NCI-H82 (cell line): ENCODE measurements around the gene FZR1.
A peak's percentile ranks its signal among the peaks of the same experiment; 100 is the strongest.

Experiments
- DNase-seq: peaks from one replicate; lab custom pipeline; 2025; lab: John Stamatoyannopoulos, UW

The FZR1 gene

DNA sequence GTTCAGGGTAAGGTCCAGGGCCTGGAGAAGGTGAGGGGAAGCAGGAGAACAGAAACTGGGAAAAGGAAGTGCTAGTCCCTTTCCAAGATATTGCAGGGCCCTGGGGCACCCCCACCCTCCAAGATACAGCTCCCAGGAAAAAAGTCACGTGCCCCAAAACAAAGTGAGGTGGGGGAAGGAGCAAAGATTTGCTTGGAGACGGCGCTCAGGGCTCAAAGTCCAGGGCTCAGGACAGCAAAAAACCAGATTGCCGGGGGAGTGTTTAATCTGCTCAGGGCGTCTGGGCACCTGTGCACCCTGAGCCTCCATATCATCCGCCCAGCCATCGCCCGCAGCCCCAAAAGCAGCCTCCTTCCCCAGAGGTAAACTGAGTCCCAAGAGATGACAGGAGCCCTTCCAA lies 32.1 kb upstream of the FZR1 start:
- no peak for DNase-seq

DNA sequence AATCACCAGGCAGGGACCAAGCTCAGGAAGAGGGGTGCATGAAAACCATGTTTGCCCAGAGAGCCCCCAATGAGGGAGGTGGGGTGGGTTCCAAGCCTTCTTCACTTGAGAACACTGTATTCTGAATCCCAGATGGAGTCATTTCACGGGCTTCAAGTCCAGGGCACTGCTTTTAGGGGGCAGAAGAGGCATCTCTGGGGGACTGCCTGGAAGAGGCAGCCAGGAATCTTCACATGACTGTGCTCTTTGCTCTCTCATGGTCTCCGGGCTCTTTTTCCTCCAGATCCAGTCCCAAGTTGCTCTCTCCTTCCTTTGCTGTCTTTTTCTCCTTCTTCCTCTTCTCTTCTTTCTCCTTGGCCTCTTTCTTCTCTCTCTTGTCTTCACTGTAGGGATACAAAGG lies 31.5 kb upstream of the FZR1 start:
- no peak for DNase-seq

DNA sequence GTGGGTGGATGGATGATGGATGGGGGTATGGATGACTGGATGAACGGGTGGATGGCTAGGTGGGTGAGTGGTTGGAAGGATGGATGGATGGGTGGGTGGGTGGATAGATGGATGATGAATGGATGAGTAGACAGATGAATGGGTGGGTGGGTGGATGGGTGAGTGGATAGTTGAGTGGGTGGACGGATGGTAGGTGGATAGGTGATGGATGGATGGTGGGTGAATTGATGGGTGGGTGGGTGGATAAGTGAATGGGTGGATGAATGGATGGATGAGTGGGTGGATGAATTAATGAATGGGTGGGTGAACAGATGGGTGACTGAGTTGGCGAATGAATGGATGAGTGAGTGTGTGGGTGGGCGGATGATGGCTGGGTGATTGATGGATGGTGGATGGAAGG lies 30.7 kb upstream of the FZR1 start:
- DNase-seq: no peak

DNA sequence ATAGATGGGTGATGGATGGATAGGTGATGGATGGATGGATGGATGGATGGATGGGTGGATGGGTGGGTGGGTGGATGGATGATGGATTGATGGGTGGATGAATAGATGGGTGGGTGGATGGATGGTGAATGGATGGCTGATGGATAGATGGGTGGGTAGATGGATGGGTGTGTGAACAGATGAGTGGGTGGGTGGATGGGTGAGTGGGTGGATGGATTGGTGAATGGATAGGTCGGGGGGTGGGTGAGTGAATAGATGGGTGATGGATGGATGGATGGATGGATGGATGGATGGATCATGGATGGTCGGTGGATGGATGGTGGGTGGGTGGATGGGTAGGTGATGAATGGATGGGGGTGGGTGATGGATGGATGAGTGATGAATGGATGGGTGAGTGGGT lies 29.3 kb upstream of the FZR1 start:
- DNase-seq: no peak

DNA sequence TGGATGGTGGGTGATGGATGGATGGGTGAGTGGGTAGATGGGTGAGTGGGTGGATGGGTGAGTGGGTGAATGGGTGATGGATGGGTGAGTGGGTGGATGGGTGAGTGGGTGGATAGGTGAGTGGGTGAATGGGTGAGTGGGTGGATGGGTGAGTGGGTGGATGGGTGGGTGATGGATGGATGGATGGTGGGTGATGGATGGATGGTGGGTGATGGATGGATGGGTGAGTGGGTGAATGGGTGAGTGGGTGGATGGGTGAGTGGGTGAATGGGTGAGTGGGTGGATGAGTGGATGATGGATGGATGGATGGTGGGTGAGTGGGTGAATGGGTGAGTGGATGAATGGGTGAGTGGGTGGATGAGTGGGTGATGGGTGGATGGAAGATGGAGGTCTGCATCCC lies 28.6 kb upstream of the FZR1 start:
- DNase-seq: no peak

DNA sequence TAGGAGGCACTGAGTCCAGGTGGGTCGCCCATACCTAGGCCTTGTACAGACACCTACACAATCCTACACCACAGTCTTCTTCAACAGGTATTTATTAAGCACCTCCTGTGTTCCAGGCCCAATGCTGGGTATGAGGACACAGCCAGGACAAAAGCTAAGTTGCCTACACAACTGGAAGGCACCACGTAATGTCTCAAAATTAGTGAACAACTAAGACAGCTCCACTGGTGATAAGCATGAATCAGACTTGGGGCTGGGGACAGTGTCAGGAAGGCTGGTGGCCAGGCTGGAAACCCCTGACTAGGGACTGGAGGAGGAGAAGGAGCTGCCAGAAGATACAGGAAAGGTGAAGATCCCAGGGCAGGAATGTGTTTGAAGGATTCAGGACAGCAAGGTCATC lies 28.2 kb upstream of the FZR1 start:
- no peak for DNase-seq

DNA sequence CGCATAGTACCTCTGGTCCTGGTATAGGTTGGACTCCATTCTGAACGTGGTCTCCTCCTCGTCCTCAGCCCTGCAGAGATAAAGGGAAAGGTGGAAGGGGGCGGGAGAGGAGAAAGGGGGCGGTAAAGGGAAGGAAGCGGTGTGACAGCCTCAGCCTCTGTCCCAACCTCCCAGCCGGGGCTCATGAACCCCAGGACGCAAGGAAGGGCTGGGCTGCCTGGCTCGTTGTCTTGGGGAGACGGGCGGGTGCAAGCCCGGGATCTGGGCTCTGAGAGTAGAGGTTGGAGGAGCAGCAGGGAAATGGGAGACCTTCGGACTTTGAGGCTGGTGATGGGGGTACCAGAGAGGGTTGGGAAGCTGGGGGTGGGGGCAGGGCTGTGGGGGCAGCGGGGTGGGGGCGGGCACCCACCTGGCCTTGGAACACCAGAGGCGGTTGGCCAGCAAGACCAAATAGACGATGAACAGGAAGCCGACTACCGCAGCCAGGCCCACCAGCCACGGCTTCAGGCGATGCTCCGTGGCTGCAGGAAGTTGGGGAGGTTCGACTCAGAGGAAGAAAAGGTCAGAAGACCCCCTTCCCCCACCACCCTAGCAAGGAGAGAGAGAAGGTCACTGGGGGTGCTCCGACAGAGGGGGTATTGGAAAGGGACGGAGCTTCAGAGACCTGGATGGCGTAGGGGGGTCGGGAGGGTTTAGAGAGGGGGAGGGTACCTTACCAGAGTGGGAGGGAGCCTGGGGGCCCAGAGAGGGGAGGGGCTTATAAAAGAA lies 27.5 kb upstream of the FZR1 start:
- DNase-seq: no peak

DNA sequence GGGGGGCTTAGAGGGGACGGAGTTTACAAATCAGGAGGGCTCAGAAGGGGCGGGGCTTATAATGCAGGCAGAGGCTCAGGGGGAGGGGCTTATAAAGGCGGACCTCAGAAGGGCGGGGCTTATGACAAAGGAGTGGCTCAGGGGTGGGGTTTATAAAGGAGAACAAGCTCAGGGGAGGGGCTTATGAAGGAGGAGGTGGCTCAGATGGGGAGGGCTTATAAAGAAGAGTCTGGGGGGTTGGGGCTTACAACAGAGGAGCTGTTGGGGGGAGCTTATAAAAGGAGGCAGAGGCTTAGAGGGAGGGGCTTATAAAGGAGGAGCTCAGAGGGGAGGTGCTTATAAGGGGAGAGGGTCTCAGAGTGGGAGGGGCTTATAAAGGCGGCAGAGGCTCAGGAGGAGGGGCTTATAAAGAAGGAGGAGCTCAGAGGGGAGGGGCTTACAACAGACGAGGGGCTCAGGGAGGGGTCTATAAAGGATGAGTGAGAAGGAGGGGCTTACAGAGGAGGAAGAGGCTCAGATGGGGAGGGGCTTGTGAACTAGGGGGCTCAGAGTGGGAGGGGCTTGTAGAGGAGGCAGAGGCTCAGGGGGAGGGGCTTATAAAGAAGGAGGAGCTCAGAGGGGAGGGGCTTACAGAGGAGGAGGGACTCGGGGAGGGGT lies 26.8 kb upstream of the FZR1 start:
- peak; percentile 72 for DNase-seq

DNA sequence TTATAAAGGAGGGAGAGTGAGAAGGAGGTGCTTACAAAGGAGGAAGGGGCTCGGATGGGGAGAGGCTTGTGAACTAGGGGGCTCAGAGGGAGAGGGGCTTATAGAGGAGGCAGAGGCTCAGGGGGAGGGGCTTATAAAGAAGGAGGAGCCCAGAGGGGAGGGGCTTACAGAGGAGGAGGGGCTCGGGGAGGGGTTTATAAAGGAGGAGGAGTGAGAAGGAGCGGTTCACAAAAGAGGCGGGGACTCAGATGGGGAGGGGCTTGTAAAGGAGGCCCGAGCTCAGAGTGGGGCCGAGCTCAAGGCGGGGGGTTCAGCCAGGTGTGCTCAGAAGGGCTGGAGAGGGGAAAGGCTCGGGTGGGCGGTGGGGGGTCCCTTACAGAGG lies 26.3 kb upstream of the FZR1 start:
- DNase-seq: peak; percentile 65

DNA sequence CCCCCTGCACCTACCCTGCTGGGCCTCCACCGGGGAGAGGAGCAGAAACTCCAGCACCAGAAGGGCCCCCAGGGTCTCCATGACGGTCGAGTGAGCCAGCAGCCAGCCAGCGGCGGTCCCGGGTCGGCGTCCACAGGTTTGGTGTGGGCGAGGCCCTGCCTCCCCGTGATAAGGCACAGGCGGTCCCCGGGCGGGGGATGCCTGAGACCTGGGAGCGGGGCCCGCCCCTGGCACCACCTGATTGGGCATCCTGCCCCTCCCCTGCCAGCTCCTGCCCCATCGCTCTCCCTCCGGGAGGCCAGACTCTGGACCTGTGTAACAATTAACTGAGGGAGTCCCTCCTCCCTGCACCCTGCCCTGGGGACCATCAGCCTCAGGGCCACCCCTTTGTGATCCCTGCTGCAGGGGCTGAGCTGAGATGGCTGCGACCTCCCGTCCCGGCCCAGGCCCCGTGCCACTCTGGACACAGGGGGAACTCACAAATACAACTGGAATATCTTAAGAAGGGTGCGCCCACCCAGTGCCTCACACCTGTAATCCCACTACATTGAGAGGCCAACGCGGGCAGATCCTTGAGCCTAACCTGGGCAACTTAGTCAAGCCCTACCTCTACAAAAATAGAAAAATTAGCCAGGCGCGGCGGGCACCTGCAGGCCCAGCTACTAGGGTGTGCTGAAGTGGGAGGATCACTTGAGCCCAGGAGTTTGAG lies 25.6 kb upstream of the FZR1 start, which contains the start of gene SMIM24:
Gene SMIM24, minus strand, starts transcription at position 143 of the 709 bp plus-strand sequence. Its CDS starts 62 bp downstream, at position 81.
- DNase-seq: no peak

DNA sequence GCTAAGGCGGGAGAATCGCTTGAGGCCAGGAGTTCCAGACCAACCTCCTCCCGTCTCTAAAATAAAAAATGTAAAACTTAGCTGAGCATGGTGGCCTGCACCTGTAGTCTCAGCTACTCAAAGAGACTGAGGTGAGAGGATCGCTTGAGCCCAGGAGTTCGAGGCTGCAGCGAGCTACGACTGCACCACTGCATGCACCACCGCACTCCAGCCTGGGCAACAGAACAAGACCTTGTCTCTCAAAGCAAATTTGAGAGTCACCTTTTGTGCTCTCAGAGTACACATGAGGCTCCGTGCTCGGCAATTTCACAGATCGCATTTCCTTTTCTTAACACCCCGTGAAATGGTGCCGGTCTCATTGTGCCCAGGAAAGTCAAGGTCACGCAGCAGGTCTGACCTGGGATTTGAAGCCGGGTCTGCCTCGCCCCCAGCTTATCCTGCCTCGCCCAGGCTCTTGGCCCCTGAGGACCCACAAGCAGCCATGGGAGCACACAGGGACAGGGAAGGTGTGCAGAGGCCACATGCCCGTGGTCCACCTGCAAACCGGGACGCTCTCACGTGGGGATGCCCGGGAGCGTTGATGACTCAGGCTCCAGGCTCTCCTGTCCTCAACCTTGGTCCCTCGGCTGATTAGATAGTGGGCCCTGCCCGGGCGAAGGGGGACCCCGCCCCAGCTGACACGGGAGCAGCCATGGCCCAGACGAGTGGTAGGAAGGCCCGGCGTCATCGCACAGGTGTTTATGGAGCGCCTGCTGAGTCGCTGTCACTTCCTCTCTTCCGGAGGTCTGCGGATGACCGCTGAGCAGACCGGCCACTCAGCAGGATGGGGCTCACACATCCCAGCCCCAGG lies 24.6 kb upstream of the FZR1 start:
- no peak for DNase-seq

DNA sequence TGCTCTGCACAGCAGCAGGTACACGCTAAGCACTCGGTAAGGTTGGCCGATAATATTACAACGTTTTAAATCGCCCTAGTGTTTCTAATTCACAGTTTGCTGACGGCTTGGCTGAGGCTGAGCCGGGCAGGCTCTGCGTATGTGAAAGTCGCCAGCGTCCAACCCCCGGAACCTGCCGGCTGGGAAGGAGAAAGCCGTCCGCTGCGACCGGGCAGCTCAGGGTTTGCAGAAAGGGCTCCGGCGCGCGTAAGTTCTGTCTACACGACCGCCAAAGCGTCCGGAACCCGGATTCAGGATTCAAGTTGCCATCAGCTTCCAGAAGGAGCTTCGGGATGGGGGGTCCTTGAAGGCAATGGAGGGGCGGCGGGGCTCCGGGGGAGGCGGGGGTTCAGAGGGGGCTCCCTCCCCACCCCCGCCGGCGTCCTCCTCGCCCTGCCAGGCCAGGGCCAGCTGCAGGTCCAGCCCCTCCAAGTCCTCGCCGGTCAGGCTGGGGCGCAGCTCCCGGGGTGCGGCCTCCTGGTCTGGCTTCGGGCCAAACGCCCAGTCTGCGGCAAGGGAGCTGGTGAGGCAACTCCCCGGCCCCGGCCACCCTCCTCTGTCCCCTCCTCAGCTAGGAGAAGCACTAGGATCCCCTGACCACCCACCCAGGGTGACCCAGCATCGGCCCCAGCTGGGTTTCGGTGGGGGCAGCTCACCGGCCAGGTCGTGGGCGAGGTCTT lies 23.4 kb upstream of the FZR1 start:
- DNase-seq: no peak

DNA sequence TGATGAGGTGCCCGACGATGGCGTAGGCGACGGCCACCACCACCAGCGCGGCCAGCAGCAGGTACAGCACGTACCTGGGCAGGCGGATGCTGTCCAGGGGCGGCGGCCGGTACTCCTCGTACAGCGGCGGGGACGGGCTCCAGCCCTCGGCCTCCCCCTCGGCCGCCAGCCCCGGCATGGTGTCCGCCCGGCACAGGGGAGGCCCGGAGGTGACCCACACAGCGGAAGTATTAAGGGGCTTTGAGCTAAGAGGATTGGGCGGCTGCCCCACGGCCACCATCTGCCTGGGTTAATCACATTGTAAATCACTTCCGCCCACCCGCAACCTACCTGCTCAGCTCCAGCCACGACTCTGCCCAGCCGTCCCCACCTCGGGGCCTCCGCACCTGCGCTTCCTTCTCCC lies 22.9 kb upstream of the FZR1 start, which contains the start of gene SMIM44:
Gene SMIM44, minus strand, starts transcription at position 216 of the 403 bp plus-strand sequence. Its CDS starts 38 bp downstream, at position 178.
- peak; percentile 80 for DNase-seq

DNA sequence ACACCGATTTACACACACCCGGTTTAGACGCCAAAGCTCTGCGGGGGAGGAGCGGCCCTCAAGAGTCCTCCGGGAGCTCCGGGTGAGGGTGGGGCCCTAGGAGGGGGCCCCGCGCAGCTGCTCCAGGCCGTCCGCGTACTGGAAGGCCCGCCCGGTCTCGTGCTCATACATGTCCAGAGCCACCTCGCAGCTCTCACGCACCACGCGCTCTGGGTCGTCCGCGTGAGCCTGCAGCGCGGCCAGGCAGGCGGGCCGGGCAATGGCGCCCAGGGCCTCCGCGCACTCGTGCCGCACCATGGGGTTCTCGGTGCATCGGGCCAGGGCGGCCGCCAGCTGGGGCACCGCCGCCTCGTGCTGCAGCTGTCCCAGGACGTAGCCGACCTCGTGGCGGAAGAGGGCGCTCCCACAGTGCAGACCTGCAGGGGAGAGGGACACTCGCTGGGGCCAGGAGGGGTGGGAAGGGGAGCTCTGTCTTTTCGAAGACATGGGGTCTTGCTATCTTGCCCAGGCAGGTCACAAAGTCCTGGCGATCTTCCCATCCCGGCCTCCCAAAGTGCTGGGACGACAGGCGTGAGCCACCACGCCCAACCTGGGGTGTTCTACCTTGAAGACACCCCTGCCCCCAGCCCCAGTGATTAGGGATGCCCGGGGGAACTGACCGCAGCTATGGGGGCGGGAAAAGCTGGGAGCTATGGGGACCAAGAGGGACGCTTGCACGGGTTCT lies 14.6 kb upstream of the FZR1 start:
- DNase-seq: no peak

DNA sequence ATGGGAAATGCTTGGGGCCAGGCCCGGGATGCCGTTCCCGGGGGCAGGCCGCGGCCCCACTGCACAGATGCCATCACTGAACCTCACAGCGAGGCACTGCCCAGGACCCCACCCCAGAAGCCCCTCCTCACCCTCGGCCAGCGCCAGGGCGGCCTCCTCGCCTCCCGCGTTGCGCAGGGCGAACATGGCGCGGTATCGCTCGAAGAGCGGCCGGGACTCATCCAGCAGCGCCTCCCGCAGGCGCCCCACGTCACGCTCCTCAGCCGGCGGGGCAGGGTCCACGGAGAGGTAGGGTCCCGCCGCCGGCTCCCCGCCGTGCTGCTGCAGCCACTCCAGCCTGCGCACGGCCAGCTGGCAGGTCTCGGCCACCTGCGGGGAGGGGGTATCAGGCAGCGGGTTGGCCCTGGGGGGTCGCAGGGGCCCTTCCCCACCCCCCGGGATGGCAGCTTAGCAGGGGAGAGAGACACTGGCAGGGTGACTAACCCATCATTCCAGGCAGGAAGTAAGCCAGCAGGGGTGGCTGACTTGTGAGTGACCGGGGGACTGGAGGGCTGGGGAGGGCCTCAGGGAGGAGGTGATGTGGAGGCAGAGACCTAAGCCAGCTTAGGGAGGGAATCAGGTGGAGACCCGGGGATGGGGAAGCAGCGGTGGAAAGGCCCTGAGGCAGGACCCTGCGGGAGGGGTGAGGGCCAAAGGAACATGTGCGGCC lies 13.8 kb upstream of the FZR1 start:
- no peak for DNase-seq

DNA sequence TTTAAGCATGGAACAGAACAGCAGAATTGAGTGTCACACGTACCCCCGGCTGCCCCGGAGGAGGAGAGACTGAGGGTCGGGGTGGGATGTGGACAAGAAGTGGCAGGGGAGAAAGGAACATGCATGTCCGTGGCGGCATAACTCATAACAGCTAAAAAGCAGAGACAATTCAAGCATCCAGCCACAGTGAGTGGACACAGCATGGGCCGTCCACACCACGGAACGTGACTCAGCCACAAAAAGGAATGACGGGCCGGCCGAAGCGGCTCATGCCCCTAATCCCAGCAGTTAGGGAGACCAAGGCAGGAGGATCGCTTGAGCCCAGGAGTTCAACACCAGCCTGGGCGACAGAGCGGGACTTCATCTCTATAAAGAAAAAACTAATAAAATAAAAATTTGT lies 13.2 kb upstream of the FZR1 start:
- no peak for DNase-seq

DNA sequence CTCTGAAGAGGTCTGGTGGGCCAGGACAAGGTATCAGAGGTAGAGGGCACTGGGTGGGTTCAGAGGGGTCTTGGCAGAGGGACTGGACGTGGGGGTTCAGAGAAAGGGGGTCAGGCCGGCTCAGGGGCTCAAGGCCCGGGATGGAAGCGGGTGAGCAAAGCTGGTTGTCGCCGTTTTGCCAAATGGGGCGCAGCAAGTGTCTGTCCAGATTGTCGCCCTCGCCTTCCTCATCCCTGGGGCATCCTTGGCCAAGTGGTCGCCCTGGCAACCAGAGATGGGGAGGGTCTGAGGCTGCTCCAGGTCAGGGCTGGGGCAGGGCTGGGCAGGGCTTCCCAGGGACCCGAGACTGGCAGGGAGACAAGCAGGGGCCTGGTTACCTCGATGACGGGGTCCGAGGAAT lies 12.5 kb upstream of the FZR1 start:
- no peak for DNase-seq

DNA sequence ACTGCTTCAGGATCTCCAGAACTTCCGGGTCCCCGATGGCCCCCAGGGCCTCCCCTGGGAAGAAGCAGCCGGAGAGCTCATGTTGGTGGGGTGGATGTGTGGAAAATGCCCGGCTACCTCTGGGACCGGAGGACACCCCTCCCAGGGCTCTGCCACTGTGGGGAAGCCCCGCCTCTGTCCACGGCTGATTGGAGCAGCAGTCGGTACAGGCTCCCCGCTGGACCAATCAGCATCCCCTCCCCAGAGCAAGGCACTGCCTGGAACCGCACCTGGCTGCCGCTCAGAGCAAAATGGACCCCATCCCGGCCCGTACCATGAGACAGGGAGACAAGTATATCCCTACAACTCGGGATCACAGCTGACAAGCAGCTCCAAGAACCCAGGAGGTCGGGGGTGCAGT lies 12.1 kb upstream of the FZR1 start:
- peak; percentile 17 for DNase-seq

DNA sequence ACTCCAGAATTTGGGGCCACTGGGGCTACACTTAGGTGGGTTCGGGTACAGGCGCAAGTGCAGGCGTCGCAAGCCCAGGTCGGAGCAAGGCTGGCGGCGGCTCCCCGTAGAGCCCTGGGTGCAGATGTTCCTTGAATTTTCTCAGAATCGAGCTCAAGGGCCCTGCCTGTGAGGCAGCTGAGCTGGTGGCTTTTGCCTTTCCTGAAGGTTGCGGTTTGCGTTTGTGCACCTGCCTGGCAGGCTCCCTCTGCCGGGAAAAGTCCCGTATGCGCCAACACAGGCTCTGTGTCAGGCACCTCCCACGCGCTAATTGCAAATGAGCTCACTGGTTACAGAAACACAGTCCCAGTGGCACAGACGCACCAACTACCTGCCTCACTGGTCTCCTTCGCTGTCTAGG lies 11.6 kb upstream of the FZR1 start:
- no peak for DNase-seq
